GM12878 (cell line): ENCODE data around the gene PRKN. TPM values are rescaled to one million over a fixed set of nuclear protein-coding genes. Genes with fewer than 3 reads are reported as not detected.

Experiments used
- ATAC-seq: fragments of 200-7000 bp; cut with Tn5 transposase; 3 replicates; pipeline ENCODE4 v1.9.1; 2020; ENCODE audit warnings: mild to moderate bottlenecking, moderate library complexity
- BruUV-seq: library from RNA; stranded (reverse); fragments of 400-500 nt; replicated peaks from 2 replicates; lab custom pipeline; 2021; lab: Mats Ljungman, UMichigan
- CTCF ChIA-PET: fragments of 300-600 bp; sonication (Branson Sonifier 250); formaldehyde crosslinking; extraction: SDS; loops from one replicate; lab custom pipeline; 2021; ENCODE audit warnings: inconsistent platforms; lab: Yijun Ruan, JAX
- POLR2A ChIA-PET: fragments of 350-600 bp; formaldehyde crosslinking; extraction: SDS; loops from one replicate; lab custom pipeline; 2021; ENCODE audit warnings: inconsistent platforms; lab: Charles Lee
- RAD21 ChIA-PET: fragments of 300-600 bp; sonication (Branson Sonifier 250); formaldehyde crosslinking; loops from one replicate; lab custom pipeline; 2023; ENCODE audit warnings: antibody characterized with exemption; ENCODE audit not compliant: unreplicated experiment; lab: Charles Lee
- SMC1A ChIA-PET: fragments of 300-600 bp; sonication (Branson Sonifier 250); formaldehyde crosslinking; loops from one replicate; lab custom pipeline; 2023; ENCODE audit not compliant: unreplicated experiment, uncharacterized antibody; lab: Charles Lee
- DNase-seq: peaks from one replicate; pipeline ENCODE4 v3.0.0-alpha.2; 2011; ENCODE audit warnings: low read depth, low spot score
- FAIRE-seq: peaks from 3 replicates; lab custom pipeline; 2011; peaks lifted over from hg19 to GRCh38; lab: Jason Lieb, UNC
- H2AFZ ChIP-seq: 2 replicates; pipeline ENCODE4 v1.6.0; 2011; ENCODE audit warnings: low read depth, low read length, control low read depth; ENCODE audit not compliant: control insufficient read depth
- H3K27ac ChIP-seq: 2 replicates; pipeline ENCODE4 v1.5.1; 2011; ENCODE audit warnings: control low read depth; ENCODE audit not compliant: control insufficient read depth, insufficient read depth
- H3K27me3 ChIP-seq, 2 experiments: replicated peaks in 1 of 2; 2 replicates each; pipeline versions ENCODE4 v1.6.0 to v1.6.1; 2011; ENCODE audit warnings: low read length in 1 of 2; ENCODE audit not compliant: control insufficient read depth in 2 of 2, insufficient read depth in 2 of 2
- H3K36me3 ChIP-seq, 2 experiments: 2 replicates each; pipeline ENCODE4 v1.5.1; 2011; ENCODE audit warnings: low read length in 1 of 2; ENCODE audit not compliant: control insufficient read depth in 2 of 2, insufficient read depth in 2 of 2
- H3K4me1 ChIP-seq: 2 replicates; pipeline ENCODE4 v1.6.1; 2011; ENCODE audit warnings: mild to moderate bottlenecking, low read length, moderate library complexity, mixed read lengths; ENCODE audit not compliant: control insufficient read depth, insufficient read depth
- H3K4me2 ChIP-seq: 2 replicates; pipeline ENCODE4 v1.6.0; 2011; ENCODE audit warnings: control low read depth; ENCODE audit not compliant: control insufficient read depth, insufficient read depth
- H3K4me3 ChIP-seq: fragments of 200-600 bp; sonication (generic); 2 replicates; pipeline ENCODE4 v1.5.1; 2016
- H3K79me2 ChIP-seq: 2 replicates; pipeline ENCODE4 v1.6.0; 2011; ENCODE audit warnings: low read length; ENCODE audit not compliant: control insufficient read depth, insufficient read depth
- H3K9ac ChIP-seq: 2 replicates; pipeline ENCODE4 v1.8.0; 2011; ENCODE audit warnings: low read length, control low read depth, mixed read lengths; ENCODE audit not compliant: control insufficient read depth, insufficient read depth
- H3K9me3 ChIP-seq: replicated peaks from 3 replicates; pipeline ENCODE4 v1.5.1; 2011; ENCODE audit warnings: mild to moderate bottlenecking, low read length; ENCODE audit not compliant: control insufficient read depth, insufficient read depth
- H4K20me1 ChIP-seq: 2 replicates; pipeline ENCODE4 v1.6.0; 2011; ENCODE audit not compliant: control insufficient read depth, insufficient read depth
- BCL11A ChIP-seq: IDR thresholded peaks from 2 replicates; pipeline ENCODE4 v1.6.1; 2011; ENCODE audit warnings: low read depth, low read length
- BCL3 ChIP-seq: IDR thresholded peaks from 2 replicates; pipeline ENCODE4 v1.6.1; 2011; ENCODE audit warnings: borderline replicate concordance, low read depth, mild to moderate bottlenecking, moderate library complexity, low read length; ENCODE audit not compliant: insufficient read depth, poor library complexity, severe bottlenecking
- CHD4 ChIP-seq: fragments of 200-600 bp; sonication (generic); IDR thresholded peaks from 2 replicates; pipeline ENCODE4 v1.6.1; 2016; ENCODE audit warnings: mild to moderate bottlenecking
- FOXK2 ChIP-seq: fragments of 450-650 bp; IDR thresholded peaks from 2 replicates; pipeline ENCODE4 v1.6.1; 2017; ENCODE audit warnings: mild to moderate bottlenecking, moderate library complexity
- HDAC2 ChIP-seq: fragments of 200-600 bp; sonication (generic); IDR thresholded peaks from 2 replicates; pipeline ENCODE4 v1.6.1; 2017
- IKZF2 ChIP-seq, 2 experiments: fragments of 450-650 bp; IDR thresholded peaks; 2 replicates each; pipeline ENCODE4 v1.6.1; 2017; ENCODE audit warnings: mild to moderate bottlenecking in 2 of 2, moderate library complexity in 2 of 2
- IRF5 ChIP-seq: fragments of 450-650 bp; IDR thresholded peaks from 2 replicates; pipeline ENCODE4 v1.6.1; 2017; ENCODE audit warnings: borderline replicate concordance
- MAX ChIP-seq: IDR thresholded peaks from 2 replicates; pipeline ENCODE4 v1.6.1; 2012; ENCODE audit warnings: low read depth, low read length, improper control_type of control experiment
- NR2C1 ChIP-seq: fragments of 450-650 bp; IDR thresholded peaks from 2 replicates; pipeline ENCODE4 v1.6.1; 2017; ENCODE audit warnings: antibody characterized with exemption, mild to moderate bottlenecking, moderate library complexity
- PAX5 ChIP-seq: IDR thresholded peaks from 2 replicates; pipeline ENCODE4 v1.6.1; 2011; ENCODE audit warnings: low read depth, low read length, borderline replicate concordance
- POLR2AphosphoS2 ChIP-seq: IDR thresholded peaks from 2 replicates; pipeline ENCODE4 v1.6.1; 2011; ENCODE audit warnings: low read depth, mild to moderate bottlenecking, low read length, improper control_type of control experiment, moderate library complexity
- SMARCA5 ChIP-seq: fragments of 450-650 bp; IDR thresholded peaks from 2 replicates; pipeline ENCODE4 v1.6.1; 2017; ENCODE audit warnings: mild to moderate bottlenecking
- WRNIP1 ChIP-seq: IDR thresholded peaks from 2 replicates; pipeline ENCODE4 v1.6.1; 2011; ENCODE audit warnings: low read depth, low read length, improper control_type of control experiment, borderline replicate concordance
- ZZZ3 ChIP-seq: IDR thresholded peaks from 2 replicates; pipeline ENCODE4 v1.6.1; 2011; ENCODE audit warnings: low read depth; ENCODE audit not compliant: control insufficient read depth, insufficient read length
- WGBS: methylation state at CpG from one replicate; pipeline ENCODE4 v1.1.6; 2016; ENCODE audit warnings: low lambda C conversion rate; ENCODE audit not compliant: insufficient replicate concordance, insufficient coverage; ENCODE audit errors: missing lambda C conversion rate; 5-methylcytosine and 5-hydroxymethylcytosine counted together
- in situ Hi-C: fragments of 300-500 bp; cut with MboI; formaldehyde crosslinking; loops from 9 replicates; pipeline ENCODE4 v1.14.3; 2018; ENCODE audit warnings: mixed read lengths
- intact Hi-C: fragments of 100-400 bp; cut with micrococcal nuclease; formaldehyde crosslinking; loops from one replicate; pipeline ENCODE4 v1.14.2; 2022; ENCODE audit not compliant: unreplicated experiment
- polyA plus RNA-seq, 11 experiments: library from polyadenylated mRNA; depleted of rRNA in 4 of 11; unstranded in 6 of 11; stranded (reverse) in 5 of 11; fragments of >200 nt; fragmentation: Nextera tagmentation in 4 of 11; fragmentation: Illumina TruSeq in 1 of 11; extraction: Ambion mirVana in 4 of 11; extraction: Trizol in 1 of 11; gene quantifications; 1 replicate in 1 of 11; 2 replicates in 10 of 11; pipeline versions ENCODE4 v1.2.1 to v1.2.3, GENCODE V29; 2011 to 2016; ENCODE audit warnings: inconsistent platforms in 2 of 11, missing spikeins in 2 of 11, low read depth in 1 of 11
- total RNA-seq, 4 experiments: library from RNA; depleted of rRNA in 3 of 4; stranded (reverse); fragments of >200 nt in 3 of 4; fragmentation: Illumina TruSeq in 1 of 4; extraction: Trizol in 1 of 4; gene quantifications; 2 replicates each; pipeline versions ENCODE4 v1.2.1 to v1.2.3, GENCODE V29; 2013 to 2021
- TF ChIP-seq, protein P1 (sequence below): IDR thresholded peaks from 2 replicates; pipeline ENCODE4 v1.6.1; 2012; ENCODE audit warnings: low read depth, low read length, improper control_type of control experiment
- TF ChIP-seq, protein P2 (sequence below): fragments of 450-650 bp; conservative IDR thresholded peaks from 2 replicates; pipeline ENCODE4 v1.6.1; 2017; ENCODE audit warnings: mild to moderate bottlenecking, moderate library complexity
- TF ChIP-seq, protein P3 (sequence below): fragments of 450-650 bp; IDR thresholded peaks from 2 replicates; pipeline ENCODE4 v1.6.1; 2017; ENCODE audit warnings: antibody characterized with exemption, mild to moderate bottlenecking, moderate library complexity

Gene PRKN
- total and polyA plus RNA-seq, 10 of the 15 experiments (the other 5 are each of a cell fraction or from before 2014, with no cell fraction given) = 0.06 to 0.09 TPM; not detected in 8

DNA sequence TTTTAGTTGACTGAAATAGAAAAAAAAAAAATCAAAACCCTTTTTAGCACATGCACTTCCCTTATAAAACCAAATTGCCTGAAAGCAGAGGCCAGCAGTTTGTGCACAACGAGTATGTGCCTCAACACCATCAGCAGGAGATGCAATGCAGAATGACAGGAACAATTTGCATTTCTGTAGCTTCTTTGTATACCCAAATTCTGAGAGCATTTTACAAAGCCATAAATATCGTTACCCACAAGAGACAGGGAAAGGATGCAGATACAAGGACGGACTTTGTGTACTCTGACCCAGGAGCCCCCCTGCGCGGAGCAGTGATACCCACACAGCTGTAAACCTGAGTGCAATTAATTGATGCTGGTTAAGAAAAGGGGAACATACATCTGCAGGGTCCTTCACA lies 285.6 kb downstream of the PRKN start:
- intact Hi-C loops = no loop called here
- TF ChIP-seq NR2C1 (no peak), FOXK2 (no peak), BCL3 (no peak), CHD4 (no peak), POLR2AphosphoS2 (no peak), WRNIP1 (no peak), BCL11A (no peak), IKZF2 (IDR thresholded peaks at IDR 0.05) (no peak), PAX5 (no peak), SMARCA5 (no peak), MAX (no peak), IRF5 (no peak), ZZZ3 (no peak), HDAC2 (no peak)
- TF ChIP-seq, protein P1, sequence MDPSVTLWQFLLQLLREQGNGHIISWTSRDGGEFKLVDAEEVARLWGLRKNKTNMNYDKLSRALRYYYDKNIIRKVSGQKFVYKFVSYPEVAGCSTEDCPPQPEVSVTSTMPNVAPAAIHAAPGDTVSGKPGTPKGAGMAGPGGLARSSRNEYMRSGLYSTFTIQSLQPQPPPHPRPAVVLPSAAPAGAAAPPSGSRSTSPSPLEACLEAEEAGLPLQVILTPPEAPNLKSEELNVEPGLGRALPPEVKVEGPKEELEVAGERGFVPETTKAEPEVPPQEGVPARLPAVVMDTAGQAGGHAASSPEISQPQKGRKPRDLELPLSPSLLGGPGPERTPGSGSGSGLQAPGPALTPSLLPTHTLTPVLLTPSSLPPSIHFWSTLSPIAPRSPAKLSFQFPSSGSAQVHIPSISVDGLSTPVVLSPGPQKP = no peak
- TF ChIP-seq, protein P2, sequence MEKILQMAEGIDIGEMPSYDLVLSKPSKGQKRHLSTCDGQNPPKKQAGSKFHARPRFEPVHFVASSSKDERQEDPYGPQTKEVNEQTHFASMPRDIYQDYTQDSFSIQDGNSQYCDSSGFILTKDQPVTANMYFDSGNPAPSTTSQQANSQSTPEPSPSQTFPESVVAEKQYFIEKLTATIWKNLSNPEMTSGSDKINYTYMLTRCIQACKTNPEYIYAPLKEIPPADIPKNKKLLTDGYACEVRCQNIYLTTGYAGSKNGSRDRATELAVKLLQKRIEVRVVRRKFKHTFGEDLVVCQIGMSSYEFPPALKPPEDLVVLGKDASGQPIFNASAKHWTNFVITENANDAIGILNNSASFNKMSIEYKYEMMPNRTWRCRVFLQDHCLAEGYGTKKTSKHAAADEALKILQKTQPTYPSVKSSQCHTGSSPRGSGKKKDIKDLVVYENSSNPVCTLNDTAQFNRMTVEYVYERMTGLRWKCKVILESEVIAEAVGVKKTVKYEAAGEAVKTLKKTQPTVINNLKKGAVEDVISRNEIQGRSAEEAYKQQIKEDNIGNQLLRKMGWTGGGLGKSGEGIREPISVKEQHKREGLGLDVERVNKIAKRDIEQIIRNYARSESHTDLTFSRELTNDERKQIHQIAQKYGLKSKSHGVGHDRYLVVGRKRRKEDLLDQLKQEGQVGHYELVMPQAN = no peak
- TF ChIP-seq, protein P3, sequence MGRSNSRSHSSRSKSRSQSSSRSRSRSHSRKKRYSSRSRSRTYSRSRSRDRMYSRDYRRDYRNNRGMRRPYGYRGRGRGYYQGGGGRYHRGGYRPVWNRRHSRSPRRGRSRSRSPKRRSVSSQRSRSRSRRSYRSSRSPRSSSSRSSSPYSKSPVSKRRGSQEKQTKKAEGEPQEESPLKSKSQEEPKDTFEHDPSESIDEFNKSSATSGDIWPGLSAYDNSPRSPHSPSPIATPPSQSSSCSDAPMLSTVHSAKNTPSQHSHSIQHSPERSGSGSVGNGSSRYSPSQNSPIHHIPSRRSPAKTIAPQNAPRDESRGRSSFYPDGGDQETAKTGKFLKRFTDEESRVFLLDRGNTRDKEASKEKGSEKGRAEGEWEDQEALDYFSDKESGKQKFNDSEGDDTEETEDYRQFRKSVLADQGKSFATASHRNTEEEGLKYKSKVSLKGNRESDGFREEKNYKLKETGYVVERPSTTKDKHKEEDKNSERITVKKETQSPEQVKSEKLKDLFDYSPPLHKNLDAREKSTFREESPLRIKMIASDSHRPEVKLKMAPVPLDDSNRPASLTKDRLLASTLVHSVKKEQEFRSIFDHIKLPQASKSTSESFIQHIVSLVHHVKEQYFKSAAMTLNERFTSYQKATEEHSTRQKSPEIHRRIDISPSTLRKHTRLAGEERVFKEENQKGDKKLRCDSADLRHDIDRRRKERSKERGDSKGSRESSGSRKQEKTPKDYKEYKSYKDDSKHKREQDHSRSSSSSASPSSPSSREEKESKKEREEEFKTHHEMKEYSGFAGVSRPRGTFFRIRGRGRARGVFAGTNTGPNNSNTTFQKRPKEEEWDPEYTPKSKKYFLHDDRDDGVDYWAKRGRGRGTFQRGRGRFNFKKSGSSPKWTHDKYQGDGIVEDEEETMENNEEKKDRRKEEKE = no peak

More for the DNA sequence above, 285.6 kb downstream of the PRKN start:
- Histone ChIP-seq H4K20me1 (no peaks in the 10 kb centered on the region), H2AFZ (no peak overlapping the region), H3K4me1 (no peaks in the 10 kb centered on the region), H3K27me3 (no peaks in the 10 kb centered on the region), H3K9me3 (no peaks in the 10 kb centered on the region), H3K36me3 (no peaks in the 10 kb centered on the region), H3K4me2 (no peak overlapping the region), H3K9ac (no peak overlapping the region), H3K27ac (no peak overlapping the region), H3K79me2 (no peaks in the 10 kb centered on the region), H3K4me3 (no peak overlapping the region)
- ChIA-PET POLR2A (no interaction called here), RAD21 (no interaction called here), CTCF (no interaction called here), SMC1A (interaction anchor here (1.6 kb wide), 1 partner anchor 35 kb away, joined by 3 read pairs; no protein-coding TSS in a partner anchor)
- FAIRE-seq (no peak), ATAC-seq (no peak), DNase-seq (no peak)
- 48% methylated on average over 5 of the region's 5 CpGs for WGBS
- in situ Hi-C loops = no loop called here
- BruUV-seq = no TSS peak
